ENCODE data around the gene COP1.

The COP1 gene

DNA sequence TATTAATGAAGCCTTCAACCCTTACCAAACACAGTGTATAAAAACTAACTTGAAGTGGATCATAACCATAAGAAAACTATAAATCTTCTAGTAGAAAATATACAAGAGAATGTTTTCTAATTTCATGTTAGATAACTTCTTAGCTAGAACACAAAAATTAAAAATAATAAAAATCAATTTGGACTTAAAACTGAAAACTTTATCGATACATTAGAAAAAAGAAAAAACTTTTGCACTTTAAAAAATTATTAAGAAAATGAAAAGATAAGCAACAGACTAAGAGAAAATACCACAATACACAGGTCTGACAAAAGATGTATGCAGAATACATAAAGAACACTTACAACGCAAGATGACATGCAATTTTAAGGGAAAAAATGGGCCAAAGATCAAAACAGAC, 8.7 kb downstream of the COP1 start:
- DNase-seq = no peak

DNA sequence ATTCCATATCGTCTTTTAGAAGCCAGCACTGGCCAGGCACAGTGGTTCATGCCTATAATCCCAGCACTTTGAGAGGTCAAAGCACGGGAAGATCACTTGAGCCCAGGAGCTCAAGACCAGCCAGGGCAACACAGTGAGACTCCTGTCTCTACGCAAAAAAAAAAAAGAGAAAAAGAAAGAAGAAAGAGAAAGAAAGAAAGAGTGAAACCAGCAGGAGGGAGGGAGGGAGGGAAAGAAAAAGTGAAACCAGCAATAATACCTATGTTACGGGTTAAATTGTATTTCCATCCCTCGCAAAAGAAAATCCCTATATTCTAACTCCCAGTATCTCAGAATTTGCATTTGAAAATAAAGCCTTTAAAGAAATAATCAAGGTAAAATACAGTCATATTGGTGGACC, 10.4 kb downstream of the COP1 start:
- DNase-seq = no peak

DNA sequence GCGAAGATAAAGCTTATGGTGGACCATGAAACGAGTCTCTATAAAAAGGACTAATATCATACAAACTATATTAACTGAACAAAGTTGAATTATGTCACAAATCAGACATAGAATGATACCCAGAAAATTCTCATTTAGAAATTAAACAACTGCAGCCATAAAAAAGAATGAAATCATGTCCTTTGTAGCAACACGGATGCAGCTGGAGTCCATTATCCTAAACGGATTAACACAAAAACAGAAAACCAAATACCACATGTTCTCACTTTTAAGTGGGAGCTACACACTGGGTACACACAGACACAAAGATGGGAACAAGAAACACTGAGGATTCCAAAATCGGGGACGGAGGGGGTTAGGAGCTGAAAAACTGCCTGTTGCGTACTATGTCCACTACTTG, 11.5 kb downstream of the COP1 start:
- DNase-seq = no peak

DNA sequence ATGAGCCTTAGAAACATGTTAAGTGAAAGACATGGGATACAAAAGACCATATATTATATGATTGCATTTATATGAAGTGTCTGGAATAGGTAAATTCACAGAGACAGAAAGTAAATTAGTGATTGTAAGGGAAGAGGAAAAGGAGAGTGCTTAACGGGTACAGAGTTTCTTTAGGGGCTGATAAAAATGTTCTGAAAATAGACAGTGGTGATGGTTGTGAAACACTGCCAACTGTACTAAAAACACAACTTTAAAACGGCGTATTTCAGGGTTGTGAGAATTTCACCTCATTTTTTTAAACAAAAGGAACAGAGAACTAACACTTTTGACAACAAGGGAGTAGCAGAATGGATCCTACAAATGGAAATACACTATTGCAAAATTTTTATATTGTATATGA, 13.4 kb downstream of the COP1 start:
- DNase-seq = no peak

DNA sequence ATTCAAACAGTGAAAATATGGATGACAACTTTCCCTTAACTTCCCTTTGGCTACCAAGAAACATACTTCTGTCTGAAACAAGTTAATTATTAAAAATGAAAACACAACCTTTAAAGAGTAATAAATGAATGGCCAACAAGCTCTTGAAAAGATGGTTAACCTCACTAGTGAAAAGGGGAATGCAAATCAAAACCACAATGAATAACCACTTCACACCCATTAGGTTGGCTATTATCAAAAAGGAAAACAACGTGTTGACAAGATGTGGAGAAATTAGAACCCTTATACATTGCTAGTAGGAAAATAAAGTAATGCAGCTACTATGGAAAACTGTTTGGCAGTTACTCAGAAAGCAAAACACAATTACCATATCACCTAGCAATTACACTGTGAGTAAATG, 14.1 kb downstream of the COP1 start:
- no peak for DNase-seq

DNA sequence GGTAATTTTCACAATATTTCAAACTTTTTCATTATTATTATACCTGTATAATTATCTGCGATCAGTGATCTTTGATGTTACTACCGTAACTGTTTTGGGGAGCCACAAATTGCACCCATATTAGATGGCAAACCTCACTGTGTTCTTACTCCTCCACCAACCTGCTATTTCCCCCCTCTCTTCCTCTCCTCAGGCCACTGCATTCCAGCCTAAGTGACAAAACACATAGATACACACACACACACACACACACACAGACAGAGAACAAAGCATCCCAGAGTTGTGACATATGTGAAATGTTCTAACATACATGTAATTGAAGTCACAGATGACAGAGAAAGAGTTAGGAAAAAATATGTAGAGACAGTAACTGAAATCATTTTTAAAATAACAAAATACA, 18.5 kb downstream of the COP1 start:
- no peak for DNase-seq

DNA sequence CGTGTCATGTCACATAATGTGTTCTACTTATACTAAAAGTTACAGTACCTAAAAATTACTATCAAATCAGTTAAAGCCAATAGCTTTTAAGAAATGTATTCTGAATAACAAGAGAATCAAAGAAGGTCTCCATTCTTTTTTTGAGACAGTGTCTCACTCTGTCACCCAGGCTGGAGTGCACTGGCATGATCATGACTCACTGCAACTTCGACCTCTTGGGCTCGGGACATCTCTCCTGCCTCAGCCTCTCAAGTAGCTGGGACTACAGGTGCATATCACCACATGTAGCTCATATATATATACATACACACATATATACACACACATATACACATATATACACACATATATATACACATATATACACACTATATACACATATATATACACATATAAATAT, 20.1 kb downstream of the COP1 start:
- no peak for DNase-seq

DNA sequence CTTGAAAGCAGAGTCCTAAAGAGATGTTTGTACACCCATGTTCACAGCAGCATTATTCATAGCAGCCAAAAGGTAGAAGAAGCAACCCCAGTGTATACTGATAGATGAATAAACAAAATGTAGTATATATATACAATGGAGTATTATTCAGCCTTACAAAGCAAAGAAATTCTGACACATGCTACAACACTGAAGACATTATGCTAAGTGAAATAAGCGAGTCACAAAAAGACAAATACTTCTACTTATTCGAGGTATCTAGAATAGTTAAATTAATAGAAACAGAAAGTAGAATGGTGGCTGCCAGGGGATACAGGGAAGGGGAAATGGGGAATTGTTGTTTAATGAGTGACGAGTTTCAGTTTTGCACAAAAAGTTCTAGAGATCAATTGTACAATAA, 23.5 kb downstream of the COP1 start:
- DNase-seq = no peak

DNA sequence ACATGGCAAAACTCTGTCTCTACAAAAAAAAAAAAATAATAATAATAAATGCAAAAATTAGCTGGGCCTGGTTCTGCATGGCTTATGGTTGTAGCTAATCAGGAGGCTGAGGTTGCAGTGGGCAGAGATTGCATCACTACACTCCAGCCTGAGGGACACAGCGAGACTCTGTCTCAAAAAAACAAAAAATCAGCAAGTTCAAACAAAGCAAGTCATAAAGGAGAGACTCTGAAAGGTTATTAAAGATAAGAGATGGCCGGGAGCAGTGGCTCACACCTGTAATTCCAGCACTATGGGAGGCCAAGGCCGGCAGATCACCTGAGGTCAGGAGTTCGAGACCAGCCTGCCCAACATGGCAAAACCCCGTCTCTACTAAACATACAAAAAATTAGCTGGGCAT, 28.8 kb downstream of the COP1 start:
- no peak for DNase-seq

DNA sequence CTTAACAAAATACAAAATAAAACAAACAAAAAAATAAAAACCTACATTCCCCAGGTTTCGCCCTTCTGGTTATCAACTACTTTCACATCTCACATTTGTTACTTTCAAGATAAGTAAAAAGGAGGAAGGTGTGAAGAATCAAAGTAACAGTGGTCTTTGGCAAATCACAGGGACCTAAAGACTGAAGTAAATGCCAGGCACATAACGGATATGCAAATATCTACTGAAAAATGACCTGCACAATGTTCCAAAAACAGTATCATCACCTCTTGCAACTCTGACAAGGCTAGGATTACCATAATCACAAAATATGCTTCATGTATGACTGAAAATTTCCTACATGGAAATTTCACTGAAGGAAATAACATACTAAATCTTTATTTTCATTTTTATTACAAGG, 29.3 kb downstream of the COP1 start:
- DNase-seq = no peak

DNA sequence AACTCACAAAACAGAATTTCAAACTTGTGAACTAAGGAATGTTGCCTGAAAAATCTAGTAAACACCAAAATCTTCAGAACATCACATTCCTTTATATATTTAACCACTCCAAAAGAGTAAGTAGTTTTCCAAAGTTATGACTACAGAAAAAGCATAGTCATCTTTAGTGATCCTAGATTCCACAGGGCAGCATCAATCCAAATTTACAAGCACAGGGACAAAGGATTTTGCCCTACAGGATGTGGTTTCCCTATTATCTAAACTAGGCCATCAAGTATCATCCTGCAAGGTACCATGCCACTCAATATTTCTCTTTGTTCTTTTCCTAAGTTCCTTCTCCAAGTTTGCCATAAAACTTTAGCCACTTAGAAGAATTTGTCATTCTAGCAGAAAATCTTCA, 33.0 kb downstream of the COP1 start:
- no peak for DNase-seq

DNA sequence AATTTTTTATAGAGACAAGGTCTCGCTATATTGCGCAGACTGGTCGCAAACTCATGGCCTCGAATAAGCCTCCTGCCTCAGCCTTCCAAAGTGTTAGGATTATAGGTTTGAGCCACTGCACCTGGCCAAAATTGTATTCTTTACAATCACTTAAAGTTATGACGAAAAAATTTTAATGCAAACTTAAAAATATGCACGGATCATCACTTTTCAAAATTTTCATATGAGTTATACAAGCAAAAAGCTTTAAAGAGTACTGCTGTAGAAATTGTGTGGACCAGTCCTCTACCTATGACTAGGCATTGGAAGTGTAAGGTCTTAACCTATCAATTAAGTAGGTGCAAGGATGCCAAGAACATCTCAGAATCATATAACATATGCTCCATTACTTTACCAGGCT, 34.9 kb downstream of the COP1 start:
- no peak for DNase-seq

DNA sequence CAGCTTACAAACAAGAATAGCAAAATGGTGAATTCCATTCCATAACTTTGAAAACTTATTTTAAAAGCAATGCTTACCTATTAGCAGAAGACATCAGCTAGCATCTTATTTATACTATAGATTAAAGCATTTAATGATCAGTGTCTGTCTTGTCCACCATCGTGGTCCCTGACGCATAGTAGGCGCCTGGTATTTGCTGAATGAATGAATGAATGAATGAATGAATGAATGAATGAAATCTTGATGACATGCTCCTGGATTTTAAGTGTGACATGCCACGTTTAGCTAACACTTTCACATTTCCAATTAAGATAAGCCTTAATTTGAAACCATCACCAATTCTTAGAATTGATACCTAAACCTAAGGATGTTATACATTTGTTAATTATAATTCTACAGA, 39.9 kb downstream of the COP1 start:
- DNase-seq = no peak

DNA sequence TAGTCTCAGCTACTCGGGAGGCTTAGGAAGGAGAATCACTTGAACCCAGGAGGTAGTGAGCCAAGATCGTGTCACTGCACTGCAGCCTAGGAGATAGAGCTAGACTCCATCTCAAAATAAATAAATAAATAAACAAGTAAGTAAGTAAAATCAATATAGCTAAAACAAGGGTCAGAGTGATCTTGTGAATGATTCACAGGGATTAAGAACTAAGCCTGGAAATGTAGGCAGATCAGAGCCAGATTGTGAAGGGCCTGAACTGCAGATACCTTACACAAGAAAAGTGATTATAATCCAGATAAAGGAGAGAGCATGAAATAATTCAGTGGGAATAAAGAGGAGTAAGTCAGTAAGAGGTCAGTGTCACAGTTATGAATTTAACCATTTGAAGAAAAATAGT, 41.5 kb downstream of the COP1 start:
- no peak for DNase-seq

DNA sequence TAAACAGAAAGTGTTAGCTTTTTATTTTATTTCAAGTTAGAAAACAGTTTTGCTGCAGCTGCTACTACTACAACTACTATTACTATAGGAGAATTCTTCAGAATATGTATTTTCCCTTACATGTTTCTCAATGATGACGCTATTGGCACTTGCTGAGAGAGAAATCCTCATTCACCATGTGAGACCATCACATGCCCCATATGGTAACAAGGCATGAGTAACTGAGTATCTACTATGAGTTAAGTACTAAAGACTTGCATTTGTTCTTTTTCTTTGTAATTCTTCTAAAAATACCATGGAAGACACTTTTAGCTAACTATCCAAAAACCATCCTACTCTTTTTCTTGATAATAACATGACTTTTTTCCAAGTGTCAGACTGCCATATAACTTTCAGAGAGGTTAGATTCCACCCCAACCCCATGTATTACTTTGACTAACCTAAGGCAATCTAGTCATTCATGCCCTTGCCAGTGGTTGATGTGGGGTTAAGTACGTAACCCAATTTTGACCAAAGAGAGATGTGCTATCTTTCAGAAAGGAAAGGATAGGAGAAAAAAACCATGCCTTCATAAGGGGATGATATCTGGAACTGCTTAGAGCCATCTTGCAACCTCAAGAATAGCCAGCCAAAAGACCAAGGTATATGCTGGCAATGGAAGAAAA, 42.9 kb downstream of the COP1 start:
- no peak for DNase-seq

DNA sequence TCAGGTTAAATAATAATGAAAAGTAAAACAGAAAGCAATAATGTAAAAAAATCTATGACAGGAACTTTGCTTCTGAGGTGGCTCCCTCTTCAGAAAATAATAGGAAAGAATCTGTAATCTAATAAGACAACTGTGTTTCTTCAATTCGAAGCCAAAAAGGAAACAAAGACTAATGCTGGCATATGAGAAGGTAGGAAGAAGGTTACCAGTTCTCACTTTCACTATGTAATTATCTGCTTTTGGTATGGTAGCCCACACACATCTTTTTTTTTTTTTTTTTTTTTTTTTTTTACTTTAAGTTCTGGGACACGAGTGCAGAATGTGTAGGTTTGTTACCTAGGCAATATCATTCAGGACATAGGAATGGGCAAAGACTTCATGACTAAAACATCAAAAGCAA, 47.1 kb downstream of the COP1 start:
- DNase-seq = no peak

DNA sequence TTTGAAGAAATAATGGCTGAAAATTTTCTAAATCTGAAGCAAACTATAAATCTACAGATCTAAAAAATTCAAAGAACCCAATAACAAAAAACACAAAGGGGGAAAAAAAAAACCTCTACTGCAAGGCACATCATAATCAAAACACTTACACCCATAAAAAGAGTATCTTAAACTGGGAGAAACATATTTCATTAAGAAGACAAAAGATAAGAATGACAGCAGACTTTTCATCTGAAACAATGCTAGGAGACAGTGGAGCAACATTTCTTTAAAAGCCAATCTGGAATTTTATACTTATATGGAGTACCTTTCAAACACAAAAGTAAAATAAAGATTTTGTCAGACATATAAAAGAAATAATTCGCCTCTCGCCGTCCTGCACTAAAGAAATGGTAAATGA, 49.1 kb downstream of the COP1 start:
- DNase-seq = no peak

DNA sequence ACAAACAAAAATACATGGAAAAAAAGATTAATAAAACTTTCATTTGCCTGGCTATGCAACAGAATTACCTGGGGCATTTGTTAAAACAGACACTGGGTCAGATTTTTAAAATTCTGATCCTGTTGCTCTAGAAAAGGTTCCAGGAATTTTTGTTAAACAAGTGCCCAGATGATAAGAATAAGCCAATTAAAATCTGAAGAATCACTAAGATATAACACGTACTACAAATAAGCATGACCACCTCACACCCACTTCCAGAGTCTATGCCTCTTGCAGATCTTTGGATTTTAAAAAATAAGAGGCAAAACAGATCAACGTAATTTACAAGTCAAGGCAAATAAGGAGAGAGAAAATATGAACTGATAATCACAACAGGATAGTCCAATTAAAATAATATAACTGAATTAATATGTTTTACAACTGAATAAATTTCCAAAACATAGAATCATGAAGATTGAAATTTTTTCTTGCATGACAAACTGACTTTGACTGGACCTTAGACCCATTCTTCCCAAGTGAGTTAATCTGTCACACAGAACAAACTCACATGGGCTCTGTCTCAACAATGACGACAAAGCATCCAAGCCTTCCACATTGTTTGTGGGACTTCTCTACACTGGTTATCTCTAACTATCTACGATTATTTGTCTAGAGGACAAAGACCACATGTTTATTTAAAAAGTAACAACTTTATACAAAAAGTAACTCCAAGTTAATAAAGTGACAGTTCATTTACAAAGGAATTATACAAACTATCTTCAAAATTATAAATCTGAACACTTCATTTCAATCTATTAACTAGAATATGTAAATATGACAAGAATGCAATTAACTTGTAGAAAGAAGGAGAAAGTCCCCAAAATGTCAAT, 56.9 kb downstream of the COP1 start:
- no peak for DNase-seq

DNA sequence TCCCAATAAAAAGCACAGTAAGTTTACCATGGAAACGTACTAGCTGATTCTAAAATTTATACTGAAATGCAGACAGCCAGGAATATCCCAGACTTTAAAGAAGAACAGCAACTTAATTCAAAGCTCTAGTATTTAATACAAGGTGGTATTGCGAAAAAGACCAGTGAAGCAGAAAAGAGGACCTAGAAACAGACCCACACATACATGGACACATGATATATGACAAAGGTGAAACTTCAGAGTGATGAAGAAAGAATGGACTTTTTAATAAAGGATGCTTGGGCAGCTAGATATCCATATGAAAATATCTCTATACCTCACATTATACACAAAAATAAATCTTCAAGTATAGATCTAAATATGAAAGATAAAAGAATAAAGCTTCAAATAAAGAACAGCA, 62.6 kb downstream of the COP1 start:
- DNase-seq = no peak

DNA sequence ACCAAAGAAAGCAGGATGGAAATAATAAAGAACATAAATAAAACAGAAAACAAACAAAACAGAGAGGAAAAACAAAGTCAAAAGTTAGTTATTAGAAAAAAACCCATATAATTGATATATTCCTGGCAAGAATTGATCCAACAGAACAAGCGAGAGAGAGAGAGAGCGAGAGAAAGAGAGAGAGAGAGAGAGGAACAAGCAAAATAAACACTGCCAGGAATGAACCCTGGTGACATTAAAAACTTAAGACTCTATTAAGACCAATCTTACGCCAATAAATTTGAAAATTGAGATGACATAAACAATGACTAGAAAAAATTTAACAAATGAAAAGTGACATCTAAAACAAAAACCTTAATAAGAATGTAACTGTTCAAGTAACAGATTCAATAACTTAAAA, 64.1 kb downstream of the COP1 start:
- DNase-seq = no peak

DNA sequence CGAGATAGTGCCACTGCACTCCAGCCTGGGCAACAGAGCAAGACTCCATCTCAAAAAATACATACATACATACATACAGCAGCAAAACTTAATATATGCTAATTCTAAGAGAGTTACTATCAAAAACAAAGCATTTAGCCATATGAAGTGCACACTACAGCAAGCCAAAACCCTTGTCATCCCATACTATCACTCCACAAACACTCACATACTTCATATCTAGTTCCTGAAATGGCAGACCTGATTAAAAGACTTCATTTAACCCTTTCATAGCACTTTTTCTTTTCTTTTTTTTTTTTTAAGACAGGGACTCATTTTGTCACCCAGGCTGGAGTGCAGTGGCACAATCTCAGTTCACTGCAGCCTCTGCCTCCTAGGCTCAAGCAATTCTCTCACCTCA, 65.6 kb downstream of the COP1 start:
- no peak for DNase-seq

DNA sequence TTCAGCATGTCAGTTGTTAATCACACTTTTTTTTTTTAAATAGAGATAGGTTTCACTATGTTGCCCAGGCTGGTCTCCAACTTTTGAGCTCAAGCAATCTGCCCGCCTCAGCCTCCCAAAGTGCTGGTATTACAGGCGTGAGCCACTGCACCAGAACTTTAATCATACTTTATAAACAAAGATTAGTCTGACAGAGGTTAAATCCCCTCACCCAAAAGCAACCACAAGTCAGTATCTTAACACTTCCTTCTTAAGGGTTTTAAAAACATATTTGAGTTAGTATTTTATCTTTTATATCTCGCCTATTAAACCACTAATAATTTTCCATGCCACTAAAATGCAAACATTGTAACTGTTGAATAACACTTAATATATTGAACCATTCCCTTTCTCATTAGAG, 70.2 kb downstream of the COP1 start:
- no peak for DNase-seq

DNA sequence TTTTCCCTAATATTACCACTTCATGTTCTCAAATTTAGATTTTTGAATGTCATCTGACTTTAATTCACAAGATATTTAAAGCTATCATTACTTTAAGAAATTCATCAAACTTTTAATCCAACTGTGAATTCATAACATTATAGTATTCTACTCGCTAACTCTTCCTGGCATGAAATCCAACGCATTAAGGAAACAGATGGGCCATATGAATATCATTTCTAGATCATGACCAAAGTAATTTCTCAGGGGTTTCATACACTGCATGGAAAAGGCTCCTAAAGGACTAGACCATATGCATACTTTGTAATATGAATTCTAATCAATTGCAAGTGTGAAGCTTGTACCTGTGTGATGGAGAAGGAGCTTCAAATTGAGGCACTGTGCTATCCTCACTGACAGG, 72.4 kb downstream of the COP1 start:
- no peak for DNase-seq

DNA sequence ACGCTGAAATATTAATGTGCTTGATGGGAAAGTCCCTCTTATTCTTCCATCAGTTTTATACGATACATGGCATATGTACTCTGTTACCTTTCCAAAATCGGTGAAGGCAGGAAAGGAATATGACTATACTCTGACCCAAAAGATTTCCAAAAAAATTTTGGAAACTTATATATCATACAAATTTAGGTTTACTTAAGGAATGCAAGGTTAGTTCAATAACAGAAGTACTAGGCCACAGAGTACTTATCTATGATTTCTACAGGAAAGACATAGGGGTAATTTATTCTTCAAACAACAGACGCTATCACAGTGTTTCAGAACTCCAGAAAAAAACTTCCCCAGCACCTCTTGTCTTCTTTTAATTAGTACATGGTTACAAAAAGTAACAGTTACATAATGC, 84.8 kb downstream of the COP1 start:
- no peak for DNase-seq

DNA sequence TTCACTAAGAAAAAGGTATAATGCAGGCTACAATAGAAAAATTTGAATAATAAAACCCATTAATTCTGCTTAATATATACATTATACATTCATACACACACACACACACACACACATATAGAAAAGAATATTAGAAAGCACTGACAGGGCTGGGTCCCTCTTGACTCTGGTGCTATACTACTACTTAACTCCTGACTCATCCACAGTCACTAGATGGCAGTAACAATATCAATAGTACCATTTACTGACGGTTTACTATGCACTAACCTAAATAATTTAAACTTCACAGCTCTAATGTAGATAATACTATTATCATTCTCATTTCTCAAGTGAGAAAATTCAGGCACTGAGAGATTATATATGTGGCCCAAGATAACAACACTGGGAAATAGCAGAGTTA, 87.5 kb downstream of the COP1 start:
- DNase-seq = no peak

Data from activated CD4-positive, alpha-beta T cell treated with anti-CD3 and anti-CD28 coated beads for 1 hour (primary cell).